NCI-H82 (cell line): ENCODE data around the gene RAD51B.
A peak's percentile ranks its signal among the peaks of the same experiment; 100 is the strongest.

Experiments
- DNase-seq: peaks from one replicate; lab custom pipeline; 2025; lab: John Stamatoyannopoulos, UW

RAD51B gene

DNA sequence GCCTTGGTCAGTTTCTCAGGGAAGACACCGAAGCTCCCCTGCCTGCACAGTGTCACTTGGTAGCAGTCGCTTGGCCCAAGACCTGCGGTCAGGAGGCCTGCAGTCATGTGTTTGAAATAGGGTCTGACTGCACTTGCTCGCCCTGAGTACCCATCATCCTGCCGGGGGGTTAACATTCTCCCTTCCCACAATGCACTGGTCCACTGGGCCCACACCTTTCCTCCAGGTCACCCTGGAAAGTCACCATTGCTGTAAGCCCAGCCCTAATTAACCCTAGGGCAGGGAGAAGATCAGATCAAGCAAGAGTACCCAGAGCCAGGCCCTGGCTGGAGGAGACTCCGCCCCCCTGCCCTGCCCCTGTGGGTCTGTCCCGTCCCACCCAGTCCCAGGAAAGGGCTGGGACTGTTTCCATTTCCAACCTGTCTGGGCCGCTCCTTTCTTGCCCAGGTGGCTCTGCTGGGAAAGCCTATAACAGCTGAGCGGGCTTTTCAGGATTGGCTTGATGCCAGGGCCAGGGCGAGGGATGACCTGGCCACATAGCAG is 886.2 kb downstream of the RAD51B start:
- peak; percentile 7 for DNase-seq

DNA sequence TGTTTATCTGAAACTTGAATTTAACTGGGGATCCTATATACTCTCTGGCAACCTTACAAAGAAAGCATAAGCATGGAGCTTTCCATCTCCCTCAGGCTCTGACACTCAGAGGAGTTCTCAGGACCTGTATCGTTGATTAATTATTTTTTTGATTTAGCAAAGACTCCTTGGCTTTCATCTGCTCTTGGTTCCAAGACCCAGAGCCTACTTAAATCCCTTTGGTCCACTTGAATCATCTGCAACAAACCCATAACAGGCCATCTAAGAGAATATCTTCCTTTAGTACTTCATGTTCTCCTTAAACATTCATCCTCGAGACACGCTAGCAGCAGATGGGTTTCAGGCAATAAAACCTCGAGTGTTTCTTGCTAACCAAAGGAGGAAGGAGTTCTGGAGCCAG is 887.9 kb downstream of the RAD51B start:
- no peak for DNase-seq

DNA sequence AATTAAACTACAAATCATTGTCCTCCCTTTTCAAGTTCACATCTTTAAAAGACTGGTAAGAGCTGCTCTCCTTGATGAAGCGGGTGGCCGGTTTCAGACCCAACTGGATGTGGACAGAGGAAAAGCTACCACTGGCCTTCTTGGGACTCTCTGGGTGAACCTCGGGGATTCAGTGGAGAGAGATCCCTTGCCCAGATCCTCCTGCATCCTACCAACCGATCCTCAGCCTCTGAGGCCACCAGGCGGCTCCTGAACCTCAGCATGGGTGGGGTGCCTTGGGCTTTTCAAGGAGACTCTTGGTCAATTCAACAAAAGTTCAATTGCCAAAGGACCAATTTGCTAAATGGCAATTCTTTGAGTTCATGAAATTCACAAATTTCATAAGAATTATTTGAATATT is 888.8 kb downstream of the RAD51B start:
- DNase-seq, result no peak

DNA sequence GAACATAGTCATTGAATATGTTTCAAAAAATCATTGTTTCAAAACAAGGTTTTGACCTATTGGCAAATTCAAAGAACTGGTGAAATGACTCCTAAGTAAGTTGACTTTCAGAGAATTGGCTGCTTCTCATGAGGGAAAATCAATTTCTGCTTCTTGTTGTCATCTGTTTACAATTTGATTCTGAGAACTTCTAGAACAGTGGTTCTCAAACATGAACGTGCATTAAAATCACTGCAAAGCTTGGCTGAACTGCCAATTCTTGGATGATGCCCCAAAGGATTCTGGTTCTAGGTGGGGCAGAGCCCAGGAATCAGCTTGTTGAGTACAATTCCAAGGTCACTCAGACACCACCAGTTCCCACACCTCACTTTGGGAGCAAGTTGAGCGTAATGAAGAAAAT is 889.4 kb downstream of the RAD51B start:
- DNase-seq, result no peak

DNA sequence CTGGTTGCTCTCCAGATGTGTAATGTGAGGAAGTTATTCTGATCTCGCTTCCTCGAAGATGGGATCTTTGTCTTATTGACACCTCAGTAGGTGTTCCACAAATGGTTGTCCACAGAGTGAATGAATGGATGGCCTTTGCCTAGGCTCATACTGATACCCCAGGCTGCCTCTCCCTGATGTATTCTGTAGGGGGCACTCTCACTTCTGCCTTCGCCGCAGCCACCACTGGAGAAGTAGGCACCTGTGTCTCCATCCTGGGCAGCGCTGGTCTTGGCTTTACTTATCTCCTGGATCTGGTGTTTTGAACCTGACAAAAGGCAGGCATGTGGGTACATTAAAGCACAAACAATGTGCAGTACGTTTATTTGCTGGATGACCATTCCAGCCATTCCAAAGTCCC is 891.2 kb downstream of the RAD51B start:
- no peak for DNase-seq

DNA sequence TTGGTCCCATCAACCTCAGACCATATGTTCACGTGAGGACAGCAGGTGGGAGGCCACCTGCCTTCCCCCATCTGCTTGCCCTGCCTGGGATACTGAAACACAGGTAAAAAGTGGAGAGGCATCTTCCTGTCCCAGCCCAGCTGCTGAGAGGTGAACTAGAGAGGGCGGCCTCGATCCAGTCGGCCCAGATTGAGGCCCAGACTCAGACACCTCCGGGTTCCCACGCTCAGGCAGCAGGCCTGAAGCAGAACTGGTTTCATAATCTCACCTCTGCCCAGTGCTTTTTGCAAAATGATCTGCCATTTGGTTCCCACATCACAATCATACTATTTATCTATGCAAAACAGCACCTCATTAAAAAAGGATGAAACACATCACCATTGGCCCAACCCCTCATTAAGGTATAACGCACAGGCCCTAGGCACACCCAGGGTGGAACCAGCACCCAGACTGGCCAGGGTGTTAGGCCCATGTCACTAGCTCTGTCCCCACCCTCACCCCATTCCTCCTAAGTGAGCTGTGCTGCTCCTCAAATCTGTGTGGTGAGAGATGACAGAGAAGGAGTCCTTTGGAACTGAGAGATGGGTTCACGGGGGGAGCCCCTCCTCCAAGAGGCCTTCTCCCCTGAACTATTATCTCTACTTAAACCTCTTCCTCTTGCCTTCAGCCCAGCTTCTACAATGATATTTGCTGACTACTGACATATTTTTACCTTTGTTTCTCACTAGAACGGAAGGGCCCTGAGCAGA is 892.2 kb downstream of the RAD51B start:
- DNase-seq, result no peak

DNA sequence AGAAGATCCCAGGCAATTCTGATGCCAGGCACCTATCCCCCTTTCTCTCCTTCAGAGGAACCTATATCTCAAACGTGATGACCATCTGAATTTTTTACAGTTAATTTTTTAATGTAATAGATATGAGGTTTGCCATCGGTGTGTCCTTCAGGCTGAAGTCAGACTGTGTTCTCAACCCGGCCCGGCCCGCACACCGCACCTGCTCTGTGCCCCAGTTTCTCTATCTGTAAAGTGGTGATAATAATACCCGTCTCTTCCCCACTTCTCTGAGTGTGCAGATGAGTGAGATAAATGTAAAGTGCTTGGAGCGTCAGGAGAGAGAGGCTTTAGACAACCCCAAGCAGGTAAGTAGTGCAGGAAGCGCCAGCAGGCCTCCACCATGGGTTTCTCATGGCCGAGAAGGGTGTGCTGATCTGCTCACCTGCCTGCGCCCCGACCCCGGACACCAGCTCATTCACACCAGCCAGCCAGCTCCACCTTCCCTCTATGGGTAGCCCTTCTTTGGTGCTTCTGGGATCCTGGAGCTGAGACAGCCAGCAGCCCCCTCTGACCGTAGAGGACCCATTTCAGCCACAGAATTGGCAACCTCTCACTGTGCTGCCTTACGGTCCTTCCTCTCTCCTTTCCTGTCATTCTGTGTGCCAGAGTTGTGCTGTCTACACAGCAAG is 893.3 kb downstream of the RAD51B start:
- DNase-seq, result no peak

DNA sequence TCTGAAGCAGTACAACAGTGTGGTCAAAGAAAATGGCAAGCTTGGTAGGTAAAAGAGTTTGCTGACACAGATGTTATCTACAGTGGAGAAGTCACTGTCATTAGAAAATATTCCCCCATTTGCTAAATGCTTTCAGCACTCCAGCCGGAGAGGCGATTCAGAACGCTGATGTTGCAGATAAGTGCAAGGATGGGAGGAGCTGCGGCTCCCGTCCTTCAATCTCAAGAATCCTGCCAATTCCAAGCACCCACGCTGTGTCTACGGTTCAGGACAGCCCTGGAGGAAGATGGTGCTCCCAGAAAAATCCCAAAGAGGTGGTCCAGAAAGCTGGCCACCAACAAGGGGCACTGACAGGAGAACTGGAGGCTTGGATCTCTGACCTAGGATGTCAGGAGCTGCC is 894.2 kb downstream of the RAD51B start:
- no peak for DNase-seq

DNA sequence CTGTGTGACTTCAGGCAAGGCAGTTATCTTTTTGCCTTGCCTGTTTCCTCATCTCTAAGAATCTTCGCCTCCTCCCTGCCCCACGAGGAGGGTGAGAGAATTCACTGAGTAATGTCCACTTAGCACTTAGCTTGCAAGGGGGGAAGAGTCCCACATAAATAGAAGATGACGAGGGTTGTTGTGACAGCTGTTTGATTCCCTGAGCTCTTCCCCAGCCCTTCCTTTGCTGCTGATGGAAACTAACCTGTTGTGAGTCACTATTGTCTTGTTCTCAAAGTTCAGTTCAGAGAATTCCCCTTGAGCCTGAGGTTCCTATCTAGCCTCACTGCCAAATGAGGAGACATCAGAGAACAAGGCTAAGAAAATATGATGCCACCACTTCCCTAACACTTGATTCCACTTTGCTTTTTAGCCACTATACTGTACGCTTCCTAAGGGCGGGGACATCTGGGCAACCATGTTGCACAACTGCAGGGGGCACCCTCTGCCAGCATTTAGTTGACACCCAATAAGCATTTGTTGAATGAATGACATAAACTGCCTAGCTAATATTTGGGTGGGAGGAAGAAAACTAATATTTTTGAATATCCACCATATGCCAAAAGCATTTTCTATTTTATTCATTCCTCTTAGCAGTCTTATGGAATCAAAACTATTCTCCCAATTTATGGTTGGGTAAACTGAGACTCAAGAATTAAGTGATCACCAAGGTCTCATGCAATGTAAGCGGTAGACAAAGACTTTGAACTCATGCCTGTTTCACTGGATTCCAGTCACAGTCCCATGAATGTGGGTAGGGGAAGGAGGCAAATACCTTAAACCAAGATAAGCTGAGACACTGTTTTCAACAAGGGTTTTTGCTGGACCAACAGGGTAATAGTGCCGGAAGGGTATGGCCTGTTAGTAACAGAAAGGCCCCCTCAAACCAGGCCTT is 895.7 kb downstream of the RAD51B start:
- no peak for DNase-seq

DNA sequence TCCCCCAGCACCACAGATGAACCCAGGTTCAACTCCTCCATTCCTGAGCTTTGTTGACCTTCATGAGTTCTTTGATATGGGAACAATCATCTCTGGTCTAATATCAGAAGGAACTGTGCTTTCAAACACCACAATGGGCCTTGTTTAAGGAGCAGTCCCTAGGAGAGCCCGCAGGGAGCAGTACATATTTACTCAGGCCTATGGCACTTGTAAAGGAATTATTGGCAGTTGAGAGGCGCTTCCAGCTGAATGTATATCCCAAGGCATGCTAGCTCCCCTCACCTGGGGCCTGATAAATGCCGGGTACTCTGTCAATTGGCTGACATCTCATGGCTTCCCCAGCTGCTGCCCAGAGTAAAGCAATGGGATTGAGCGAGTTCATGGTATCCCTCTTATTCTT is 897.1 kb downstream of the RAD51B start:
- no peak for DNase-seq

DNA sequence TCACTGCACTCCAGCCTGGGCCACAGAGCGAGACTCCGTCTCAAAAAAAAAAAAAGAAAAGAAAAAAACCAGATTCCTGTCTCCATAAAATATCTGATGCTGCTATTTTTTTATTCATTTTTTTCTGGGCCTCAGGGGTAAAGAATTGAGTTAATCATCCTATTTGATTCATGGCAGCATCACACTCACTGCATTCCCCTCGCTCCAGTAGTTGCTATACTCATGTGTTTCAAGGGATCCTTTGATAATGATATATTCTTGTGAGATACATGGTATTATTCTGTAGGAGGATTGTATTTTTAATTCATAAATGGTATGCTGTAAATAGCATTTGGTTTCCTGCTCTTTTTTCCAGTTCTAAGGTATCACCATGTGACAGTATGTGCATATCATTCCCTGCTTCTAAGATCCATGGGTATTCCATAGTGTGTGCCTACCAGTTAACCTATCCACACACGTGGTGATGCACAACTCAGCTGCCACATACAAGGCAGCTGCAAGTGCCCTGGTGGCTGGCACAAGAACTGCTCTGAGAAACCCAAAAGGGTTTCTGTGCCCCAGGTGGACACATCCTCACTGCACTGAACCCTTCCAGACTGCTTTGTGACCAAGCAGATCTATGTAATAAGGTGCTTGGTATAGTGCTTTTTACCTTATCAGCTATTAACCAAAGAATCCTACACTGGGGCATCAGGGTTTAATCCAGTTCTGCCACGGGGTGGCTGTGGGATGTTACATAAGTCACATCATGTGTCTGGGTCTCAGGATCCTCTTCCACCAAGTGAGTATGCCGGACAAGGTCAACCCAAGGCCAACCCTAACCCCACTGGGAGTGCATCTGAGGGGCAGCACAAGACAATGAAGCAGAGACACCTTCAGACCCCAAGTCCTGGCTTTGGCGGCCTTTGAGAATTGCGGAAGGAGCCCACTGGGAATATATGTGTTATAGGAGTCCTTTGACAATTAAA is 898.7 kb downstream of the RAD51B start:
- peak; percentile 21 for DNase-seq

DNA sequence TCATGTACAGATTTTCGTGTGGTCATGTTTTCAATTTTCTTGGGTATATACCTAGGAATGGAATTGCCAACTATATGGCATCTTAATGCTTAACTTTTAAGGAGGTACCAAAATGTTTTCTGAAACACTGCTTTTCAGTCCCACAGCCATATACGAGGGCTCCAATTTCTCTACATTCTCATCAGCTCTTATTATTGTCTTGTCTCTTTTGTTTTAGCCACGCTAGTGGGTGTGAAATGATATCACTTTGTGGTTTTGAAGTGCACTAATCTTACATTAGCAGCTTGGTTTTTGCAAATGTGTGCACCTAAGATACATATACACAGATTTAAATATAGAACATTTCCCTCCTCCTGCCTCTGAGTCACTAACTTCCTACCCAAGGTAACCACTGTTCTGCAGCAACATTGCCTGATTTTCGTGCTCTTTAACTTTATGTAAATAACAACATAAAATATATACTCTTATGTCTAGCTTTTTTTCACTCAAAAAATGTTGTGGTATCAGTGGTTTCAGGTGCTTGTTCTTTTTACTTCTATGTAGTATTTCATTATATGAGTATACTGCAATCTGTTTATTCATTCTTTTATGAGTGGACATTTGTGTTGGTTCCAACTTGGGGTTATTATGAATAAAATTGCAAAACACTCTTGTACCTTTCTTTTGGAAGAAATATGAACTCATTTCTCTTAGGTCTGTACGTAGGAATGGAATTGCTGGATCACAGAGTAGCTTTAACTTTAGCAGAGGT is 900.2 kb downstream of the RAD51B start:
- DNase-seq, result no peak

DNA sequence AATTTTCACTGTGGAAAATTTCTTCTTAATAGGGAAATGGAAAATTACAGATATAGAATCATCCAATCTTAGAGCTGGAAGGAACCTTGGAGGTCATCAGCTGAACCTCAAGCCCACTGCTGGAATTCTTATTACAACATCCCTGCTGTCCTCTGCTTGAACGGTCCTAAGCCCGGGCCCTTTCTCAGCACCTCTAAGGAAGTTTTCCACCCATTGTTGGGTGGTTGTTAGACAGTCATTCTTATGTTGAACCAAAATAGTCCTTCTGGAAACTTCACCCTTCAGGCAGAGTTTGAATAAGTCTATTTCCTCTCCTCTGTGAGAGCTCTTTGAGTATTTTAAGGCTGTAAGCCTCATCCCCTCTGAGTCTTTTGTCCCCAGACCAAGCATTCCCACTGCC is 902.6 kb downstream of the RAD51B start:
- no peak for DNase-seq

DNA sequence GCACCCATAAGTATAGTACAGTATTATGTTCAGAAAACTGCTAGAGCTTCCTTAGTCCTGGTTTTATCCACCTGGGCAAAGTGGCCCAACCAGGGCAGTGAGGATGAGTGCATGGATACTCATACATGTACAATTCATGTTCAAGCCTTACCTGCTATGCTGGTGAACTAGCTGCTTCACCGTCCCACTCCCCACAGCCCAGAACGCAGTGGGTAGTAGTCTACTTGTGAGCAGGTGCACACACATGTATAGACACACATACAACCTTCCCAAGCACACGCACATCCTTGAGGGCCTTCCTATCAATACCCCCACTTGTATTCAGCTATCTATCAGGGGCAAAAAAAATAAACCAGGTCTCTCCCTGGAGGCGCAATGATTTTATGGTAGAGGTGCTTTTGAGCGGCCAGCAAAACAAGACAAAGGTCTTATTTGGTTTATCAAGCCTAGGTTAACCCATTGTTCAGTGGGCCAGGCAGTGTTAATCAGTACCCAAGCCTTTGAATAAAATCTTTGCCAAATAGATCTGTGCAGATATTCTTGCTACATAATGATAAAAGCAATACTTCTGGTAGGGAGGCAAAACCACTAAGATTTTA is 903.5 kb downstream of the RAD51B start:
- DNase-seq, result no peak

DNA sequence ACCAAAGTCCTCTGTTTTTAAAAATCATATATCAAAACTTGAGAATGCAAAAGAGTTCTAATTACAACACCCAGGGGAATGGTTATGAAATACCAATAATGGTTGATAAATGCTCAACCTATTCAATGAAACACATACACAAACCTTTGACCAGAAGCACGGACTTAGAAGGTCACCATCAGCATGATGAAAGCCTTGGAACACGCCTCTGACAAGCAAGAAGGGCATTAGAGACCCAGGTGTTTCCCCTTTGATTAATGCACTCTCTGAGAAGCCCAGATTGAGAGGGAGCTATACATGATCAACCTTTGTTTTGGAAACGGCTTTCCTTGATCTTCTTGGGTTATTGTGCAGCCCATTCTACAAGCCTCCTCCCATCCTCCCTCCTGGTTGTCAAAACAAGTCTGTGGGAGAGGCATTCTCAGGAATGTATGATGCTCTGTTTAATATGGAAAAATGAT is 904.3 kb downstream of the RAD51B start:
- no peak for DNase-seq

DNA sequence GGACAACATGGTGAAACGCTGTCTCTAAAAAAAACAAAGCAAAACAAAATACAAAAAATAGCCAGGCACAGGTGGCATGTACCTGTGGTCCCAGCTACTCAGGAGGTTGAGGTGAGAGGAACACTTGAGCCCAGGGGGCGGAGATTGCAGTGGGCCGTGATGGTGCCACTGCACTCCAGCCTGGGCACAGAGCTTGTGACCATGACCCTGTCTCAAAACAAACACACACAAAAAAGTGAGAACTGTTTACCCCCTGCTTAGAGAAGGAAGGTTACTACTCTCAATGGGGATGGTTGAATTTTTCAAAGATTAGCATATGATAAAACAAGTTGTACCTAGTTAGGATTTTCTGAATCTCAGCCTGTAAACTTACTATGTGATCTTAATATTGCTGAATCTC is 905.3 kb downstream of the RAD51B start:
- DNase-seq, result no peak

DNA sequence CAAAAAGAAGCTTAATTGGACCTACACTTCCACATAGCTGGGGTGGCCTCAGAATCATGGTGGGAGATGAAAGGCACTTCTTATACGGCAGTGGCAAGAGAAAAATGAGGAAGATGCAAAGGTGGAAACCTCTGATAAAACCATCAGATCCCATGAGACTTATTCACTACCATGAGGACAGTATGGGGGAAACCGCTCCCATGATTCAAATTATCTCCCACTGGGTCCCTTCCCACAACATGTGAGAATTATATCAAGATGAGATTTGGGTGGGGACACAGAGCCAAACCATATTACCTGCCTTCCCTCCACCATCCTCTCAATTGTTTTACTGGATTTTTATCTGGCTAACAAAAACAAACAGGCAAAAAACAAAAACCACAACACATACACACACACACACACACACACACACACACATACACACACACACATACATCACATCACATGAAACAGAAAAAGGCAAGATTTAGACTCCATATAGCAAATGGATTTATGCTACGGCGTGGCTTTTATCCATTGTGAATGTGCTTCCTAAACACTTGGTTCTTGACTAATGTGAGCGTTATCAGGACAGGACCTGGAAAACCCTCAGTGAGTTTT is 906.6 kb downstream of the RAD51B start:
- DNase-seq, result no peak

DNA sequence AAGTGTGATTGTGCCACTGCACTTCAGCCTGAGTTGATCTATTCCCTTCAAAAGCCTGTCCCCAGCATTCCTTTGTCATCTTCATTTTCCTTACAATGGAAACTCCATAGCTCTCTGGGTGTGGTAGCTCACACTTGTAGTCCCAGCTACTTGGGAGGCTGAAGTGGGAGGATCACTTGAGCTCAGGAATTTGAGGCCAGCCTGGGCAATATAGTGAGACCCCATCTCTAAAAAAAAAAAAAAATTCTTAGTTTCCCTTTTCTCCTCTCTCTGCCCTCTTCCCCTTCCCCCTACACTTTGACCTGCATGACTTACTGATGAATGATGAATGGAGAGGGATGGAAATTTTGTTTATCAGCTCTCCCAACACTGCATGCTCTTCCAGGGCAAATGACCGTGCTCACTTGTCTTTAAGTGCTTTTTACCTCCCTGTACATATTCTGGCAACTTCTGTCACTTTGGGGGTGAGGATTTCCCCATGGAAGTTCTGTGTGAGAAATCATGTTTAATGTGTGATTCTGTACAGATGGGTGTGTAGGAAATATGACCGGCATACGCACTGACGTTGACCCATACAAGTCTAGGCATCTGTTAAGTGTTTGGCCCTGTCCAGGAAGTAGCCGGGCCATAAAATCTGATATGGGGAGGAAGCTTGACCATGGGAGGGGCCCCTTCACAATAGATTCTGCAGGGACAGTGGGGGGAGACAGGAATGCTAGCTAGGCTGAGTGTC is 907.9 kb downstream of the RAD51B start:
- DNase-seq, result no peak
